HG02884 (cell line): Measurements from ENCODE around the gene DUSP8.
"Not testable (repeated sequence)": the region's sequence is repeated elsewhere in the genome, so short reads cannot be mapped to it uniquely, and the experiment has no call there.

Experiments
- ATAC-seq: cut with Tn5 transposase; IDR thresholded peaks from one replicate; pipeline ENCODE4 v1.9.1; 2021; ENCODE audit warnings: mild to moderate bottlenecking, moderate library complexity; ENCODE audit not compliant: unreplicated experiment

DUSP8 gene

DNA sequence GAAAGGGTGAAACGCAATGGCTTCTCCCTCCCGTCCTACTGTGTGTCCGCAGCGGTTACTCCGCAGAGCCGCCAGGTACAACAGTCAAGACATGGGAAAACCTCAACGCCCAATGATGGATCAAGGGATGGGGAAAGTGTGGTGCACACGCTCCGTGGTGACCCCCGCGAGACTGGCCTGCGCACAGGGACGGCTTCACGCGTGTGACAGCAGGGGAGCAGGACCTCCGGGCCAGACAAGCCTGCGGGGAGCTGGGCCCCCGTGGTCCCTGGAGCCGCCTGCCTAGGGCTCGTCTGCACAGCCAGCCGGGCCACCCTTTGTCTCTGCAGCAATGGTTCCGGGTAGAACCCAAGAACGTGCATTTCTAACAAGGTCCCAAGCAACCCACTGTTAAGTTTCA is 53.8 kb downstream of the DUSP8 start:
- ATAC-seq: no peak

DNA sequence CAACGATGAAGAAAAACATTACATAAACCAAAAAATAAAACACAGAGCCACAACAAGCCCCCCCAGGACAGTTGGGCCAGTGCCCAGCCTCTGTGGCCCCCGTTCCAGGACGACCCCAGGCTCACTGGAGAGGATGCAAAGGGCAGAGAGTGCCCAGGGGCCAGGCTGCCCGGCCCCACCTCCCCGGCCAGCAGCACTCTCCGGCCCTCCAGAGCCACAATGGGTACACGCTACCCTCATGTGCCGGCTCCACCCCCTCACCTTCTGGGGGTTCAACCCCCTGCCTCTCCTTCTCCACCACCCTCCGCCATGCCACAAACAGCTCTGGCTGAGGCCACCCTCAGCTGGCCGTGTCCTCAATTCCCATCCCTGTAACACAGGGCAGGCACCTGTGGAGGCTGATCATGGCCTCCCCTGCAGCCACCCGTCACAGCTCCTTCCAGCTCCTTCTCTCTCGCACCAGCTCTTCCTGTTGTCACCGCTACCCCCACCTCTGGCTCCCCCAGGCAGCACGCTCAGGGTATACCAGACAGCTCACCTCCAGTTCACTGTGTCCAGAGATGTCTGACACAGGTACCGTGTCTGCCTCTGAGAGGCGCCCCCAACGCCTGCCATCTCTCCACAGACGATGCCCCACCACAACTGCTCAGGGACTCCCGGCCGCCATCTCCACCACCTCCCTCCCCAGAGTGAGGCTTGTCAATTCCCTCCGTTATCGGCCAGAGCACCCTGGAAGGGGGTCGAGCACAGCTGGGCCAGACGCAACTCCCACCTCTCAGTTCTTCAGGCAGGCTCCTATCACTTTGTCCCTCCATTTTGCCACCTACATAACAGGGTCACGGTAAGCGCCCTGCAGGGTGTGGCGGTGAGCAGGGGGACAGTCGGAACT is 54.7 kb downstream of the DUSP8 start:
- no peak for ATAC-seq

DNA sequence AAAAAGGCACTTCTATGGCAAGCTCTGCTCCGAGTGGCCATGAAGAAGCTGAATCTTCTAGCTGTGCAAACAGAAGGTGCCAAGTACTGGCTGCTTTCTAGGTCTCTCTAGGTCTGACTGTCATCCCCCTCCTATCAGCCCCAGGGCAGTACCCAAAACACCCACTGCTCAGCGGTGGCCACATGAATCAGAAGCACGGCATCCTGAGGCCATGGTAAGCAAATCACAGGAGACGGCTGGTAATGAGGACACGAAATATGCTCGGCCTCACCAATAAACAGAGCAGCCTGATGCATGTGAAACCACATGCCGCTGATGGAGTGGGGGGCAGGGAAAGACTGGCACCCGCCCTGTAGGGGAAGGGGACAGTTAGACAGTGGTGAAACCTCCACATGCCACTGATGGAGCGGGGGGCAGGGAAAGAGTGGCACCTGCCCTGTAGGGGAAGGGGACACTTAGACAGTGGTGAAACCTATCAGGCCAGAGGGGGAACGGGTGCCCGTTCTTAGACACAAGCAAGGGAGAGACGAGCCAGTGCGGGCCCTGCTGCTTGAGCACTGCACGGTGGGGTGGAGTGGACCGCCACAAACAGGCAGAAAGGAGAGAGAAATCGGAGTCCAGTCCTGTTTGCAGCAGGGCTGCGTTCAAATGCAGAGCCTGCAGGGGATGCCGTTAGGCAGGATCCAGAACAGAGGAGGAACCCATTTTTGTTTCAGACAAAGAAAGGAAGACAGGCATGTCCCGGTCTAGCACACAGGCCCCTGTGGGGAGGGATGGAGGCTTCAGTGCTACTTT is 55.6 kb downstream of the DUSP8 start:
- ATAC-seq: no peak

DNA sequence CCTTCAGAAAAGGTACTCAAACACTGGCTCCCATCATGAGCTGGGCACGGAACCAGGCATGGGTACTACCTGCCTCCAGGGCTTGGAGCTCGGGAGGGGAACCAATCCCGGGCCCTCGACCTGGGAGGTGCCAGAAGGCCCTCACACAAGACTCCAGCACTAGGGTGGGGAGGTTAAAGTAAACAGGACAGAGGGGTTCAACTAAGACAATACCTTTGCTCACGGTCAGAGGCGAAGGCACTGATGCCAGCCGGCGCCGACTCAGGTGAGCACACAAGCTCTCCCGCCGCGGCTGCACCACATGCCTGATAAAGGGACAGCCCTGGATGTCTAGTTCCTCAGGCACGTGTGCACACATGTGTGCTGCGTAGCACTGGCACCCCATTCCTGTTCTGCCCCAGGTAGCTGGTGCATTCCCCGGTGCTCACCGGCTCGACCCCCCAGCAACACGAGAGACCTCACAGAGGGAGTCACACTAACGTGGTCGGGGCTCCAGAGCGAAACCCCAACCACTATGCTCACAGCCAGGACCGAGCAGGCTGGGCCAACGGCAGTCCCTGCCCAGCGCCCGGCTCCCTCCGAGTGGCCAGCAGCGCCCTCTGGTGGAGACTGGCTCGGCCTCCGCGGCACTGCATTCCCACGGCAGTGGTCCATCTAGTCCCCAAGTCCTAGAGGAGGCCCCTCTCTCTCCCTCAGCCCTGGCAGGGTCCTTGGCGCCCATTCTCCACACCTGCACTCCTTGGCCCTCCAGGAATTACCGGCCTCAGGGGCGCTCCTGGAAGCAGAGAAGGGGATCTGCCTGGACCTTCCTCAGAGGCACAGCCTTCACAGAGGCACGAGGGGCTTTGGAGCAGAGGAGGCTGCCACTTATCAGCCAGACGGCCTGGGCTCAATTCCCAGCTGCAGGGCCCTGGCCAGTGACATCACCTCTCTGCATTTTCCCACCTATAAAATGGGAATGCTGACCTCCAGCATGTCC is 56.7 kb downstream of the DUSP8 start:
- ATAC-seq: no peak

DNA sequence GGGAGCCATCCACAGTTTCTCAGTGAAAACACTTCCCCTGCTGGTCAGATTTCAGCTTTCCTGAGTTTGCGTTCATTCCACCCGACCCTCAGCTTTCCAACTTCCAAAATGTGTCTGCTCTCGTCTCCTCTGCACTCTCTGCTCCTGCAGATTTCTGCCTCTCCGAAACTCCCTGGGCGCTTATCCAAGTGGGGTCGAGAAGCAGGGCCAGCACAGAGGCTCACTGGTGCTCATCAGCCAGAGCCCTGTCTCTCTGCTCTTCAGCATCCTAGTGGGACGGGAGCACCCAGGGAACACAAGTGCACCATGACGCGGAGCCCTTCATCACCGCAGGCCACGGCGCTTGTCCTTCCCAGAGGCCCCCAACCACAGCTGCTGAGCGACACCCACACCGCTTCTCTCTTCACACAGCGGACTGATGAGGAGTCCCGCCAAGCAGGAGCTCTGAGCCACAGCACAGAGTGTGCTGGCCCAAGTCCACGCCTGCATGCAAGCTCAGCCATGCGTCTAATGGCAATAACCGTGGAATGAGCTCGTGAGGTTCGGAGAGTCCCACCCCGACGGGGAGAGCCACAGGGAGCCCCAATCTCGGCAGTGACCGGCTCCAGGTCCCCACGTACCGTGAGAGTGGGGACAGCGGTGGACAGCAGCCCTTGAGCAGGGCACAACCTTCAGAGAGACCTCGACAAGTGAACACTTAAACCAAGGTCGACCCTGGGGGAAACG is 57.6 kb downstream of the DUSP8 start:
- no peak for ATAC-seq

DNA sequence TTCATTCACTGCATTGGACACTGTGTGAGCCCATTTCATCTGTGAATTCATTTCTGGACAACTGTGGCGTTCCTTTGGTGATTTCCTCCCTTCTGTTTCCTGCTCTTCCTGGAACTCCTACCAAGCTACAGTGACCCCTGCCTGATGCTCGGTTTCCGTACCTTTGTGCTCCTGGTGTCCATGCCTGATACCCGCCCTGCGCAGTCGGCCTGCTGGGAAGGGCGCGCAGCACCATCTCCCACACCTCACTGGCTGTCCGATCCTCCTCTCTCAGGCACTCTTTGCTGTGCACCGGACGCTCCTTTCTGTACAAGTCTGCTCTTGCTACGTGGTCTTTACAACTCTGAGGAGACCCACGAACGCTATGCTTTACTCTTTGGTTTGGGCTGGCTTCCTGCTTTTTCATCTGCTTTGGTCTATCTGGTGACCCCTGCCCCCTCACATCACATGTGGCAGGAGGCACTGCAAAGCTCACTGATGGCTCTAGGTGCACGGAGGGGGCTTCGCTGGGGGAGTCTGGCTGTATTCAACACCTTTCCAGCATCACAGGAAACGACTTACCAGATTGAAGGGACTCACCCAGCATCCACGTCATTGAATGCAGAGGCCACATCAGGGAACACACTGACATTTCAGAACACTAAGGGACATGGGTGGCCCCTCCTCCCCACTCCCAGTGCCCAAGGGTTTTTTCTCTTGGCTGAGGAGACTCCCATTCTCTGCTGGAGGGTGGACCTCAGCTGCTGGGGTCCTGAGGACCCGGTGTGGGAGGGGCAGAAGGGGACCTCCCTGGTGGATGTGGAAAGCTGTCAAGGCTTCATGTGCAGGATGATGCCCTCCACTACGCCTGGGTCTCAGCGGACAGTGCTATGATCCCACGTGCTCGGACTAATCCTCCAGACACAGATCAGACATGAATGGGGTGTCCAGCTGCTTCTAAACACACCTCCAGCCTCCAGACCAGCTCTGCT is 58.5 kb downstream of the DUSP8 start:
- ATAC-seq: no peak

DNA sequence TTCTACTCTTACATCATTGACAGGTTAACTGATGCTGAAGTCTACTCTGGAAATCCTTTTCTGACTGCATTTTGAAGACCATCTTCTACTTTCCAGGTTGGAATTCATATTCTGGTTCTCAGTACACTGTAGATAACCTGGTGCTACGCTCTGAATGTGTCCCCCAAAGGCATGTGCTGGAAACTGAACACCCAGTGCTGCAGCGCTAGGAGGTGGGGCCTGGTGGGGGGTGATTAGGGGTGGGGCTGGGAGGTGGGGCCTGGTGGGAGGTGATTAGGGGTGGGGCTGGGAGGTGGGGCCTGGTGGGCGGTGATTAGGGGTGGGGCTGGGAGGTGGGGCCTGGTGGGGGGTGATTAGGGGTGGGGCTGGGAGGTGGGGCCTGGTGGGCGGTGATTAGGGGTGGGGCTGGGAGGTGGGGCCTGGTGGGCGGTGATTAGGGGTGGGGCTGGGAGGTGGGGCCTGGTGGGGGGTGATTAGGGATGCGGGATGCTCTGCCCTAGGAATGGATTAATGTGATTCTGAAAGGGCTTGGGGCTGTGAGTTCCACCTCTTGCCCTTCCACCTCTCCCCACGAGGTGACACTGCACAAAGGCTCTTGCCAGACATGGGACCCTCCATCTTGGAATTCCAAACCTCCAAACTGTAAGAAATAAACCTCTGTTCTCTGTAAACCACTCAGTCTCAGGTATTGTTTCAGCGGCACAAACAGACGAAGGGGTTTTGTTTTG is 59.4 kb downstream of the DUSP8 start:
- ATAC-seq: not testable (repeated sequence)

DNA sequence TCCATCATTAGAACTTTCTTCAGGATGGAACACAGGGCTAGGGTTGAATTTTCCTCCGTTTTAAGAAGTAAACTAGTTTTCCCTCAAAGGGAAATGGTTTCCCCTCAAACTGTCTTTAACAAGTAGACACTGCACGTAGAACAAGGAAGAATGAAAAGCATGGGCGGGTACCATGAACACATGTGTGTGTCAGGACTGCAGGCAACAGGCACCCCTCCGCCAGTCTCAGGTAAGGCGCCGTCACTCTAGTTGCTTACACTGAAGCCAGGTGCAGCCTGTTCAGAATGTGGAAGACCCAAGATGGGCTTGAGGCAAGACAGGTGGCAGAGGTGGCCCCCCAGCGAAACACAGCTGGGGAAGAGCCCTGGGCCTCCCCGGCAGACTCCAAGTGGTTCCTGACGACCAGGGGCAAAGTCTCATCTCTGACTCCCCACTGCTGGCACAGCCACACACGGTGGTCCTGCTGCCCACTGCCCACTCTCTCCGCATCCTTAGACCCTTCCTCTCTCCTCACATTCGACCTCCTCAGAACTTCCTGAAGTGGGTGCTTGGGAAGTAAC is 60.1 kb downstream of the DUSP8 start:
- no peak for ATAC-seq

DNA sequence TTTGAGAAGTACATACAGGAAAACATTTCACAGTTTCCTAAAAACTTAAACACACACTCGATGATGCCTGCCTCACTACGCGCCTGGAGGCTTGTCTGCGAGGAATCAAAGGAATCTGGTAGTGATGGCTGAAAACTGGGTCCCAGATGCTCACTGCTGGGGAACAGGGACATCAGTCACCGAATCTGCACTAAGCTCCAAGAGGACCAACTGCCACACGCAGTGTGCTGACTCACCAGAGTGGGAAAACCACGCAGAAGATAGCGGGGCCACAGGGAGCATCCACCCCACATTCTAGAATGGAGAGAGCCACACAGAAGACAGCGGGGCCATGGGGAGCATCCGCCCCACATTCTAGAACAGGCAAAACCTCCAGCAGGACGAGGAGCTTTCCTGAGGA is 61.1 kb downstream of the DUSP8 start:
- no peak for ATAC-seq

DNA sequence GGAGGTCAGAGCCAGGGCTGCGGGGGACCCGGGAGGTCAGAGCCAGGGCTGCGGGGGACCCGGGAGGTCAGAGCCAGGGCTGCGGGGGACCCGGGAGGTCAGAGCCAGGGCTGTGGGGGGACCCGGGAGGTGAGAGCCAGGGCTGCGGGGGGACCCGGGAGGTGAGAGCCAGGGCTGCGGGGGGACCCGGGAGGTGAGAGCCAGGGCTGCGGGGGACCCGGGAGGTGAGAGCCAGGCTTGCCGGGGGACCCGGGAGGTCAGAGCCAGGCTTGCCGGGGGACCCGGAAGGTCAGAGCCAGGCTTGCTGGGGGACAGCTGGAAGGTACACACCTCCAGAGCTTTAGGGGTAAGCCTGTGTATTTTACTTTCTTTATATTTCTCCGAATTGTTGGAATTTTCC is 61.7 kb downstream of the DUSP8 start:
- ATAC-seq: not testable (repeated sequence)

DNA sequence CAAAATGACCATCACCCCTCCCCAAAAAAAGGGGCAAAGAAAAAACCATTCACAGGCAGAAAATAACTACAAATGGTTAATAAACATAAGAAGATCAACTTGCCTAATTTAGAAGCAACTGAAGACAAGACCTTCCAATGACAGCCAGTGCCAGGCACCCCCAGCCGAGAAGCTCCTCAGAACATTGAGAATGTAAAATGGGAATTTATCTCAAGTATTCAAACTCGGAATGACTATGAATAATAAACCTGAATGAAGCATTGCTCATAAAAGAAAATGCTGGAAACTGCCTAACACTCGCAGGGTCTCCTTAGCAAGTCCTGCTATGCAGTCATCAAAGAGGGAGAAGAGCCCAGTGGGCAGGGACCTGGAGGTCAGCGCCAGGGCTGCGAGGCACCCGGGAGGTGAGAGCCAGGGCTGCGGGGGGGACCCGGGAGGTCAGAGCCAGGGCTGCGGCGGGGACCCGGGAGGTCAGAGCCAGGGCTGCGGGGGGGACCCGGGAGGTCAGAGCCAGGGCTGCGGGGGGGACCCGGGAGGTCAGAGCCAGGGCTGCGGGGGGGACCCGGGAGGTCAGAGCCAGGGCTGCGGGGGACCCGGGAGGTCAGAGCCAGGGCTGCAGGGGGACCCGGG is 62.3 kb downstream of the DUSP8 start:
- ATAC-seq: no peak

DNA sequence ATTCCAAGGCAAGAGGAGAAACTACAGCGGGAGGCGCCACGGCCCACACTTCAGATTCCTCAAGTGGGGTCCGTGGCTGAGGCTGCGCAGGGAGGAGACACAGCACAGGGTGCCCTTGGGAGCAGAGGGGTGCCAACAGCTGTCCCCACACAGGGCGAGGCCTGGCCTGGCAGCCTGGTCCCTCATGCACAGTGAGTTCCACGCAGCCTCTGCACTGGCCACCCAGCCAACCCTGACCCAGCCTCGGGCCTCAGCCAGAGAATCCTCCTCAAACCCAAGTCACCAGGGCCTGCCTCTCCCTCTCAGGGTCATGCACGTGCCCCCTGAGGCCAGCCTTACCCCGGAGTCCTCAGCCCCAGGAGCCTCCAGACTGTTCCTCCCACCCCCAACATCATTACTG is 63.1 kb downstream of the DUSP8 start:
- ATAC-seq: no peak

DNA sequence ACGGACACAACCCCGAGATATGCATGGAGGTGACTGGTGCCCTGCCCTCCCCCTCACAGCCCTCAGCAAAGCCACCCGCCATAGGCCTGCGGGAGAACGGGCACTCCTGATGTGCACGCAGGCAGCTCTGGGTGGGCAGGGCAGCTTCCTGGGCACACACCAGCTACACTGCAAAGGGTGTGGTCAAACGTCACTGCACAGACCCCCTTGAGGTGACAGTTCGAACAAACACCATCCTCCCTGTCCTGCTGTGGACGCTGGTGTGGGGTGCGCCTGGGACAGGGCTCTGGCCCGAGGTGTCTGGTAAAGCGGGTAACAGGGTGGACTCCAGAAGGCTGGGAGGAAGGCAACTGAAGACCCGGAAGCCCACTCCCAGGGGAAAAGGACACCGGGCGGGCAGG is 63.6 kb downstream of the DUSP8 start:
- no peak for ATAC-seq

DNA sequence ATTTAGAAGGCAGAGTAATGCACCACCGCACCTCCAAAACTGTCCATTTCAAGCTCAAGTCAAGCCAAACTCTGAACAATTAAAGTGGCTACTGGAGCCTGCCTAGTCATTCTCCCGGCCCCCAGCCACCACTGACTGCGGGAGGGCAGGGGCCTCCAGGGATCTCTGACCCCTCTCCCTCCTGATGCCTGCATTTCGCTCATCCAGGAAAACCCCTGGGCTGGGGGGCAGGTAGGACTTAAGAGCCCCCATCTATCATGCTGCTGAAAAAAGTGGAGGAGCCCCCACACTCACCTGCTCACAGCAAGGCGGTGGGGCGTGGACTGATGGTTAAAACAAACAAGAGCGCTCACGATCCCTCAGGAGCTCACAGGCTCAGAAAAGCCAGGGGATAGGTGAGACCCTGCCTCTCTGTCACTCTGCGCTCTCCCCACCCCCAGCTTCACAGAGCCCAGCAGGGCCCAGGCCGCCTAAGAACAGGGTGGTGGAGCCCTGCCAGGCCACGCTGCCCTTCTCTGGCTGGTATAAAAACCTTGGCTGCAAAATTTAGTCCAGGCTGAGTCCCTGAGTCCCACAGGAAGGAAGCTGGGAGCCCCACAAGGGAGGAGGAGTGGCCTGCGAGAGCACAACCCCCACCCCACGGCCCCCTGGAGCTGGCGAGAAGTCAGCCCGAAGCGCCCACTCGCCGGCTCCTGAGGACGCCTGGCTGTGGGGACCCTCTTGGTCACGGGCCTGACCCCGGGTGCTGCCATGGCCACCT is 64.5 kb downstream of the DUSP8 start:
- ATAC-seq: no peak

DNA sequence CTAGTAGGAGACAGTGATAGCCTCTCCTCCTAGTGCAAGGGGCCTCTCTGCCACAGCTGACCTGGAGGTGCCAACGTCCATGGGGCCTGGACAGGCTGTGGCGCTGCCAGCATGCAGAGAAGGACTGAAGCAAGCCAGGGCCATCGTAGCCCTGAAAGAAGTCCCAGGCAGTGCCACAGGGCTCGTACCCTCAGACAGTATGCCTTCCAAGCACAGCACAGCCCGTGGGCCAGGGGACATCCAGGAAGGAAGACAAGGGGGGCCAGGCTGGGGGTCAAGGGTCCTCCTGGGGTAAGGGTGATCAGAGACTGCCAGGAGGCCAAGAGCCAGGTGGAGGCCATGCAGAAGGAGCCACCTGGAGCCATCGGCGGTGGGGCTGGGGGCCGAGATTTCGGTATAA is 65.1 kb downstream of the DUSP8 start:
- no peak for ATAC-seq

DNA sequence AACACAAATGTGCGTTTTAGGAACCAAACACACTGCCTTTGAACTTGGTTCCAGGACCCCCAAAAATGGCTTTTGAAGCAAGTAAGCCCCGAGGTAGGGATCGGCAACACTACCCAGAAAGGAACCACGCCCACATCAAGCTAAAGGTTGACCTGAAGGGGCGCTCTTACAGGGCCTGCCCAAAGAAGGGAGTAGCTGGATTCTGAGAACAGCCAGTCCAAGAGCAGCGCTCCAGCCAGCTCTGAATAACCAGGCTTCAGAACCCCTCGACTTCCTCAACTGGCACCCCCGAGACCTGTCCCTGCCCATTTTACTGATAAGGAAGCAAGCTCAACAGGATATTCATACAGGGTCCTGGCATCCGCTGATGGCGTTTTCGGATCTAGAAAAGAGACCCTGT is 66.6 kb downstream of the DUSP8 start:
- no peak for ATAC-seq
